ENCODE results near the gene DHFR2.

DNA sequence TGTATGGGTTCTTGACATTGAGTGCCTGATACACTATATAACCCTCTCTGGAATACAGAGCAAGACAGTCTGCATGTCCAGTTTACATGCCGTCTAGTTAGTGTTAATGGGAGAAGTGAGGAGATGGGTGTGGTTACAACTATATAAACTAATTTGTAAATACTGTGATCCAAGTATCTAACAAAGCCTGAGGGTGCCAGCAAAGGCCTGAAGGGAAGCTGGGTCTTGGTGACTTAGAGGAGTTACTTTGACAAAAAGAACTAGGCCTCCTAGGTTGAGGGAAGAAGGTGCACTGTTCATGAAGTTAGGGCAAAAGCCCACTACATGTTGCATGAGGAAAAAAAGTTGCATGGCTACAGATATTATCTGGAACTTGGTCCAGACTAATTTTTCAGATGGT lies 2.4 kb upstream of the DHFR2 start:
- TF ChIP-seq, protein P1, sequence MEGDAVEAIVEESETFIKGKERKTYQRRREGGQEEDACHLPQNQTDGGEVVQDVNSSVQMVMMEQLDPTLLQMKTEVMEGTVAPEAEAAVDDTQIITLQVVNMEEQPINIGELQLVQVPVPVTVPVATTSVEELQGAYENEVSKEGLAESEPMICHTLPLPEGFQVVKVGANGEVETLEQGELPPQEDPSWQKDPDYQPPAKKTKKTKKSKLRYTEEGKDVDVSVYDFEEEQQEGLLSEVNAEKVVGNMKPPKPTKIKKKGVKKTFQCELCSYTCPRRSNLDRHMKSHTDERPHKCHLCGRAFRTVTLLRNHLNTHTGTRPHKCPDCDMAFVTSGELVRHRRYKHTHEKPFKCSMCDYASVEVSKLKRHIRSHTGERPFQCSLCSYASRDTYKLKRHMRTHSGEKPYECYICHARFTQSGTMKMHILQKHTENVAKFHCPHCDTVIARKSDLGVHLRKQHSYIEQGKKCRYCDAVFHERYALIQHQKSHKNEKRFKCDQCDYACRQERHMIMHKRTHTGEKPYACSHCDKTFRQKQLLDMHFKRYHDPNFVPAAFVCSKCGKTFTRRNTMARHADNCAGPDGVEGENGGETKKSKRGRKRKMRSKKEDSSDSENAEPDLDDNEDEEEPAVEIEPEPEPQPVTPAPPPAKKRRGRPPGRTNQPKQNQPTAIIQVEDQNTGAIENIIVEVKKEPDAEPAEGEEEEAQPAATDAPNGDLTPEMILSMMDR (IDR thresholded peaks at IDR 0.05; ENCODE audit: extremely low read depth in 1 of 2, insufficient read depth in 1 of 2, low read depth in 1 of 2, low read length in 2 of 2): no peak
- no peak for TF ChIP-seq POLR2A (IDR thresholded peaks at IDR 0.05; ENCODE audit: low read depth, low read length)
- TF ChIP-seq POLR2AphosphoS5 (IDR thresholded peaks at IDR 0.05; ENCODE audit: insufficient read depth, low read depth, low read length): no peak
- no peak for TF ChIP-seq MYC (IDR thresholded peaks at IDR 0.05; ENCODE audit: low read depth, low read length)
- TF ChIP-seq JUN (IDR thresholded peaks at IDR 0.05; ENCODE audit: borderline replicate concordance, insufficient read depth, insufficient read length, low read depth): no peak
- no peak for TF ChIP-seq EZH2 (IDR thresholded peaks at IDR 0.05; ENCODE audit: borderline replicate concordance, low read depth, low read length, severe bottlenecking)
- TF ChIP-seq, protein P2, sequence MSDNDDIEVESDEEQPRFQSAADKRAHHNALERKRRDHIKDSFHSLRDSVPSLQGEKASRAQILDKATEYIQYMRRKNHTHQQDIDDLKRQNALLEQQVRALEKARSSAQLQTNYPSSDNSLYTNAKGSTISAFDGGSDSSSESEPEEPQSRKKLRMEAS (IDR thresholded peaks at IDR 0.05; ENCODE audit: insufficient read depth, insufficient read length): no peak
- no peak for TF ChIP-seq FOS (IDR thresholded peaks at IDR 0.05; ENCODE audit: borderline replicate concordance, insufficient read depth, low read length)
